ENCODE data around the gene INSRR.

Gene INSRR

DNA sequence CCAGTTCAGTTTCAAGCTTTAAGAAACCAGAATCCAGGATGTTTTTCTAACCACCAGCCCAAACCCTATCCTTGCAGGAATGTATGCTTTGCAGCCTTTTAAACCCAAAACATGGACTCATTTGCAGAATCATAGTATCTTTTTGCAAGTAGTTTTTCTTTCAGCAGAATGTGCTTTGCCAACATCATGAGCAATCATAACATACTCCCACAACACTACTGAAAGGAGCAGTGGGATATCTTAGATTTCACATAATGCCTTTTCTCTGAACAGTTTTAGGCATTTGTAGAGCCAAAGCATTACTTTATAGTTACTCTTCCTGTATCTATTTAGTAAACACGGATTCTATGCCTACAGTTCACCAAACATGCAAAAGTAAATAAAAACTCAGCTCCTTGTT, 32.3 kb downstream of the INSRR start:
- DNase-seq (ENCODE audit: low spot score), result no peak

GRCh38 chr1:156823210-156823790, 35.6 kb downstream of the INSRR start:
- DNase-seq (ENCODE audit: low spot score), result no peak

DNA sequence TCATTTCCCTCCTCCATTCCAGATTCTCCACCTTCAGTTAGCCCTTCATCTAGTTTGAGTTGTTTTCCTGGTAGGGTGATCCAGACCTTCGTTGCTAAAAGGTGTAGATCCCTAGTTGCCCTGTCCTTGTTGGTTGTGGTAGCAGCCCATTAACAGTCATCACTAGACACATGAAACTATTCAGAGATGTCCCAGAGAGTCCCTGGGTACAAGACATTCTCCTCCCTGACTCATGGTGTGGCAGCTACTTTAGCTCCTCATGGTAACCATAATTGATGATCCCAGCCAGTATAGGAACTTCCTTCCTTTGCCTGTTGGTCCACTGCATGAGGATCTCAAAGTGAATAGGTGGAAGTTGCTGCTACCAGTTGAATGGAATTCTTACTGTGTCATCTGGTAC, 36.2 kb downstream of the INSRR start:
- no peak for DNase-seq (ENCODE audit: low spot score)

DNA sequence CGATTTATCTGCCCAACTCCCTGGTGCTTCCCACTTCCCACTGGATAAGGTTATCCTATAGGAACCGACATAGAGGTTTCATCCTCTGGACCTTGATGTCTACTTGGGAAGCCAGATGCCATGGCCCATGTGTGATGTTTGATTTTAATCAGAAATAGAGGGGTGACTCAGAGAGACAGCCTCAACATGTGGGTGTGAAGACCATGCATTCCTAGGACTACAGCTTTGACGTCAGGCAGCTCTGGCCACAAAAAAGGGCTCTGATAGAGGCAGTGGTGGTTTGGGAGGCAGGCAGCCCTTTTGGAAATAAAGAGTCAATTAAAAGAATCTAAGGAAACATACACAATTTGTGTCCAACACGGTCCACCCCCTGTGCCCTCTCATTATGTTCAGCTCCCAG, 37.1 kb downstream of the INSRR start:
- DNase-seq (ENCODE audit: low spot score), result peak; percentile 55

DNA sequence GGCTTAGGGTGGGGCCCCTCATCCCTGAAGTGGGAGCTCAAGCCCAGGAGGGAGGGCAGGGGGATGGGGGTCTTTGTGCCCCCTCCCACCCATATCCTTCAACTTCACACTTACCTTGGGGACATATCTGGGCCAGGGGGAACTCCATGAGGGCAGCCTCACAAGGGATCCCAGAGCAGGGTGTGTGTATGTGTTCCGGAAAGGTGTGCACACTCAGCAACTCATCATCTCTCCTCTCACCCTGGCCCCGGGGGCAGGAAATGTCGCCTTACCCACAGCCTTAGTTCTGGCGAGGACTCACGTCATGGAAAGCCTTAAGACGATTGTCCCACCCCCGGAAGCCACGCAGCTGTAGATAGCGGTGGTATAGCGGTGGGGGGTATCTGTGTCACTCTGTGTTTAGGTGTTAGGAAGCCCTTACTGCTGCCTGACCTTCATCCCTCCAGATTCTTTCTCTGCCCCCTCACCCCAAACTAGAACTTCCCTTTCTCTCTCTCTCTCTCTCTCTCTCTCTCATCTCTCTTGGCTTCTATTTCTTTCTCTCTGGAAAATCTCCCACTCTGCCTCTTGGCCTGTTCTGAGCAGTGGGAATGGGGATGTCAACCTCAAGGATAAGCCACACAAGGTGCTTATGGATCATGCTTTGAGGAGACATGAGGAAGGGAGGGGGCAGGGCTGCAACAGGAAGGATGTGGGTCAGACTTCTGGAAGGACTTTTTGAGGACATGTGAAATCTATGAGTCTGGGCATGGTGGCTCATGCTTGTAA, 42.2 kb downstream of the INSRR start, which contains the start of gene SH2D2A:
Gene SH2D2A (minus strand): TSS at position 288 of the 768 bp plus-strand sequence. CDS start 140 bp downstream, at position 148.
- no peak for DNase-seq (ENCODE audit: low spot score)

GRCh38 chr1:156815961-156816422, 42.9 kb downstream of the INSRR start:
- DNase-seq (ENCODE audit: low spot score), result no peak

GRCh38 chr1:156815307-156815826, 43.5 kb downstream of the INSRR start:
- peak; percentile 93 for DNase-seq (ENCODE audit: low spot score)

GRCh38 chr1:156814571-156815260, 44.2 kb downstream of the INSRR start:
- DNase-seq (ENCODE audit: low spot score), result no peak

GRCh38 chr1:156813750-156814570, 45.0 kb downstream of the INSRR start:
- peak; percentile 76 for DNase-seq (ENCODE audit: low spot score)

DNA sequence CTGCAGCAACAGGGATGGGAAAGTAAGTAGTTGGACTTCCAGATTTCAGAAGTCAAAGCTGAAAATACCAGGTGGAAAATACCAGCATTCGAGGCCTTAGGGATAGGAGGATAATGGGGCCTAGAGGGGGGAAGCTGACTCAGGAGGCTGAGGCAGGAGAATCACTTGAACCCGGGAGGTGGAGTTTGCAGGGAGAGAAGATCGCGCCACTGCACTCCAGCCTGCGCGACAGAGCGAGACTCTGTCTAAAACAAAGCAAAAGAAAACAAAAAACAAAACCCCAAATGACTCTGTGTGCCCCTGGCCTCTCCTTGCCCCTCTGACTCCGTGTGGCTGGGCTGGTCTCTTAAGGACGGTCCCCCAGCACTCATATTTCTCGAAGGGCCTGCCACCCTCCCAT, 45.6 kb downstream of the INSRR start:
- no peak for DNase-seq (ENCODE audit: low spot score)

GRCh38 chr1:156812293-156812990, 46.5 kb downstream of the INSRR start:
- DNase-seq (ENCODE audit: low spot score), result no peak

GRCh38 chr1:156811168-156811567, 47.7 kb downstream of the INSRR start:
- DNase-seq (ENCODE audit: low spot score), result no peak

GRCh38 chr1:156809711-156810366, 49.1 kb downstream of the INSRR start:
- no peak for DNase-seq (ENCODE audit: low spot score)

DNA sequence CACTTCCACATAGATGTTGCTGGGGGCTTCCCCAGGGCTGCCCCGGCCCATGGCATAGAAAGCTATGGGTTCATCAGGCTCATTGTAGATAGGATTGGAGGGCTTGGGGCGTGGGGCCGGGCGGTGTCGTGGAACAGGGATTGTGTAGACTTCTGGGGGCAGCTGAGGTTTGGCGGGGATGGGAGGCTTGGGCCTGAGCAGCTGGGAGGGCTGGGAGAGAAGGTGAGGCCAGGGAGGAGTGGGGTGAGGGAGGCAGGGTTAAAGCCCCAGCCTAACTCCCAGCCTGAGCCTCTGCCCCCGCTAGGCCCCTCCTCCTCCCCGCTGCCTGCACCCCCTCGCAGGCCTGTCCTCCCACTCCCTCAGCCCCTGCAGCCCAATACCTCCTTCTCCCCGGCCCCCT, 49.6 kb downstream of the INSRR start:
- no peak for DNase-seq (ENCODE audit: low spot score)

DNA sequence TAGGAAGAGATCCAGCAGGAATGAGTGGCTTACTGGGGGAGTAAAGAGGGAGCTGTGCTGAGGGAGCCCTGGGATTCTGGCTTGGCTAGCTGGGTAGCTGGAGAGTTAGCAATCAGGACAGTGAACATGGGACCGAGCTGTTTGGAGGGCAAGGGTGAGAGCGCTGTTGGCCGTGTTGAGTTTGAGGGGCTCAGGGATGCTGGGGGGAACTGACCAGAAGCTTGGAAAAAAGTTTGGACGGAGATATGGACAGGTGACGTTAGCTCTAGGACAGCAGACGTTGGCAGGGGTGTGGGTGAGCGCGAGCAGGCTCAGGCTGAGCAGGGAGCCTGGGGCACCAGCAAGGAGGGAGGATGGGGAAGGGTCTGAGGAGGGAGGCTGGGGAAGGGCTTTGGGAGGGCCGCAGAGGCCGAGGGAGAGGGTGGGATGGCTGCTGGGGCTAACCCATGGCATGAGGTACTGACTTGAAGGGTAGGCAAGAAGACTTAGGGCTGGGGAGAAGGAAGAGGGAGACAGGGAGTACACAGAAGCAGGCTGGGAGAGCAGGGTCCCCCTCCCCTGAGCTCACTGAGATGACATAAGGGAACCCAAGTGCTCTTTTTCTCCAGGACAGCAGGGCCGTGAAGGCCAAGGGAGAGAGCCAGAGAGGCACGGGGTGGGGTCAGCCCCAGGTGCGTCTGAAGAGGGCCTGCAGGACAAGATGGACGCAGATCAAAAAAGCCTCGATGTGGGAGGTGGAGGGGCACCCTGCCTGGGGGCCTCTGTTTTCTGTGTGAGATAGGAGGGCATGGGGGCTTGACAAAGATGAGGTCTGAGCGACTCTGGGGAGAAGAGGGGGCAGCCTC, 50.5 kb downstream of the INSRR start:
- no peak for DNase-seq (ENCODE audit: low spot score)

GRCh38 chr1:156807627-156808026, 51.3 kb downstream of the INSRR start:
- DNase-seq (ENCODE audit: low spot score), result no peak

- DNase-seq (ENCODE audit: low spot score), result no peak
Observed at GRCh38 chr1:156806512-156807440, 52.1 kb downstream of the INSRR start.

DNA sequence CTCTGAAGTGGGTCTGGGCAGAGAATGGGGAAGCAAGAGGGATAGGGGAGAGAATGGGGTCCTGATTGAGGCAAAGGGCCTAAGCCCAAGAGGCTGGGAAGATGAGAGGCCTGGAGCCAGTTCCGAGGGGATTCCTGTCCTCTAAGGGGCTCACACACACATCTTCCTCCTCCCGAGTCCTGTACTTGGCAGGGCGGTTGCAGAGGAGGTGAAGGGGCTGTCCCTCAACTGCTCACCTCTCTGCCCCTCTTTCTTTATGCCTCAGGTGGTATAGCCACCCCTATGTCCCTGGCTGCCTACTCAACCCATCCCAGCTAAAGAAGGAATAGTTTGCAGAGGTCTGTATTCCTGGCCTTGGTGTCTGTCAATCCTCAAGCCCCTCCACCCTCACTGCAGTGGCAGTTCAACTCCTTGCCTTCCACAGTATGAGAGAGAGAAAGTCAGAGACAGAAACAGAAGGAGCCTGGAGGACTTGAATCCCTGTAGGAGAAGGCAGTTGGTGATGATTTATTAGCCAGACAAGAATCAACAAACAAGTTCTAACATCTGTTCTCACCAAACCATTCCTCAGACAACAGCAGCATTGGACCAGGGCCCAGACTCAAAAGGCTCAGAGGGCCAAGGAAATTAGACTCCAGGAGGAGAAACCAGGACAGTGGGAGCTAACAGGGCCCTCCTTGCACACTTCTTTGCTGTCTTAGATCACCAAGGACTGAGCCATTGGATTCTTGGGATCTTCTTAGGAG, 53.0 kb downstream of the INSRR start:
- DNase-seq (ENCODE audit: low spot score), result peak; percentile 47
